GM12891 (cell line): ENCODE measurements around the gene COL26A1.

Source experiments
- DNase-seq: peaks from one replicate; pipeline ENCODE4 v3.0.0; 2011; ENCODE audit warnings: low spot score; ENCODE audit not compliant: insufficient read length
- FAIRE-seq: peaks from 2 replicates; lab custom pipeline; 2011; peaks lifted over from hg19 to GRCh38; lab: Jason Lieb, UNC
- PAX5 ChIP-seq: IDR thresholded peaks from 2 replicates; pipeline ENCODE4 v1.6.1; 2011; ENCODE audit warnings: low read length, moderate library complexity, mild to moderate bottlenecking; ENCODE audit not compliant: insufficient read depth, severe bottlenecking
- POLR2A ChIP-seq: IDR thresholded peaks from 2 replicates; pipeline ENCODE4 v1.6.1; 2011; ENCODE audit warnings: low read depth, low read length, control low read depth
- POLR2AphosphoS5 ChIP-seq: IDR thresholded peaks from 2 replicates; pipeline ENCODE4 v1.6.1; 2011; ENCODE audit warnings: low read depth, low read length, control low read depth
- POU2F2 ChIP-seq: IDR thresholded peaks from 2 replicates; pipeline ENCODE4 v1.6.1; 2011; ENCODE audit warnings: low read depth, mild to moderate bottlenecking, control low read depth, low read length, moderate library complexity
- SPI1 ChIP-seq: IDR thresholded peaks from 2 replicates; pipeline ENCODE4 v1.6.1; 2011; ENCODE audit warnings: low read depth, low read length, control low read depth
- TAF1 ChIP-seq: IDR thresholded peaks from 2 replicates; pipeline ENCODE4 v1.6.1; 2011; ENCODE audit warnings: low read depth, low read length, control low read depth

COL26A1 gene

GRCh38 chr7:101563198-101563901, 200.7 kb downstream of the COL26A1 start:
- TF ChIP-seq PAX5 (no peak), SPI1 (no peak), TAF1 (no peak), POLR2A (no peak), POLR2AphosphoS5 (no peak), POU2F2 (no peak)
- DNase-seq (no peak), FAIRE-seq (no peak)

- FAIRE-seq (no peak), DNase-seq (no peak)
- TF ChIP-seq TAF1 (no peak), PAX5 (no peak), SPI1 (no peak), POU2F2 (no peak), POLR2AphosphoS5 (no peak), POLR2A (no peak)
These were observed 201.5 kb downstream of the COL26A1 start for GRCh38 chr7:101563943-101564777.

DNA sequence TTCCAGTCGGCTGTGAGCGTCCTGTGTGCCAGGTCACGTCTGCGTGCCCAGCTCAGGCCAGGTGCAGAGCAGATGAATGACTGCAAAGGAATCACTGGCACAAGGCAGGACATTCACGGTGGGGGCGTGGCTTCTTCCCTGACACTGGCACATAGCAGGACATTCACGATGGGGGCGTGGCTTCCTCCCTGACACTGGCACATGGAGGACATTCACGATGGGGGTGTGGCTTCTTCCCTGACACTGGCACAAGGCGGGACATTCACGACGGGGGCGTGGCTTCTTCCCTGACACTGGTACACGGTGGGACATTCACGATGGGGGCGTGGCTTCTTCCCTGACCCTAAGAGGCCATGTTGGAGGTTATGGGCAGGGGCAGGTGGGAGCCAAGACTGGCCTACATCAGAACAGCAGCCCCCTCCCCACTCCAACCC, 202.1 kb downstream of the COL26A1 start:
- no peak for FAIRE-seq

GRCh38 chr7:101565601-101566209, 203.0 kb downstream of the COL26A1 start:
- FAIRE-seq (no peak), DNase-seq (no peak)
- TF ChIP-seq POLR2A, result no peak
- TF ChIP-seq POU2F2, result no peak
- no peak for TF ChIP-seq PAX5
- no peak for TF ChIP-seq TAF1
- no peak for TF ChIP-seq SPI1
- no peak for TF ChIP-seq POLR2AphosphoS5

More for the DNA sequence above, 202.1 kb downstream of the COL26A1 start:
- TF ChIP-seq POU2F2 (no peak), POLR2AphosphoS5 (no peak)
- DNase-seq, result no peak

- FAIRE-seq (no peak), DNase-seq (no peak)
- TF ChIP-seq POU2F2 (no peak), SPI1 (no peak), TAF1 (no peak), POLR2AphosphoS5 (no peak), POLR2A (no peak), PAX5 (no peak)
These were observed 204.6 kb downstream of the COL26A1 start for GRCh38 chr7:101567230-101567629.

DNA sequence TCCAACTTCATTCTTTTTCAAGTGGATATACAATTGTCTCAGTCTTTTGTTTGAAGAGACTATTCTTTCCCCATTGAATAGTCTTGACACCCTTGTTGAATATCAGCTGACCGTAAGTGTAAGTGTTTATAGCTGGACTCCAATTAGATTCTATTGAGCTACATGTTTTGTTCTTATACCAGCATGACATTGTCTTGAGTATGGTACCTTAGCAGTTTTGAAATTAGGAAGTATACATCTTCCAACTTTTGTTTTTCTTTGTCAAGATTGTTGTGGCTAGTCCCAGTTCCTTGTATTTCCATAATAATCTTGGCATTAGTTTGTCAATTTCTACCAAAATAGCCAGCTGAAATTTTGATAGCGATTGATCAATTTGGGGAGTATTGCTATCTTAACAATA, 209.5 kb downstream of the COL26A1 start:
- FAIRE-seq, result no peak
- TF ChIP-seq POLR2AphosphoS5 (no peak), TAF1 (no peak), POU2F2 (no peak)
- no peak for DNase-seq

DNA sequence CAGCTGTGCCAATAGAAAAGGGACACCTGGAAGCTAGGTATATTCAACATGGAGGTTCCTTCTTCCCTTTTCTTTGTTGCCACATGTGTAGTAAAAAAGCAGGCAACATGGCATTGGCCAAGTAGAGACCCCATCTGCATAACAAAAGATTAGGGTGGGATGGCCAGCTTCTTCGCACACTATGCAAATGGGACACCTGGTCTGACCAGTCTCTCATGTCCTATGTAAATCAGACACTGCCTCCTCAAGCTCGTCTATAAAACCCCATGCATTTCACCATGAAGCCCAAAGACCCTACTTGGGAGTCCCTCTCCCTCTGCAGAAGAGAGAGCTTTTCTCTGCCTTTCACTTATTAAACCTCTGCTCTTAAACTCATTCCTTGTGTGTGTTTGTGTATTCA, 212.5 kb downstream of the COL26A1 start:
- FAIRE-seq (no peak), DNase-seq (no peak)
- TF ChIP-seq POLR2A, result no peak
- no peak for TF ChIP-seq TAF1
- no peak for TF ChIP-seq POU2F2
- no peak for TF ChIP-seq POLR2AphosphoS5
- no peak for TF ChIP-seq SPI1
- no peak for TF ChIP-seq PAX5

DNA sequence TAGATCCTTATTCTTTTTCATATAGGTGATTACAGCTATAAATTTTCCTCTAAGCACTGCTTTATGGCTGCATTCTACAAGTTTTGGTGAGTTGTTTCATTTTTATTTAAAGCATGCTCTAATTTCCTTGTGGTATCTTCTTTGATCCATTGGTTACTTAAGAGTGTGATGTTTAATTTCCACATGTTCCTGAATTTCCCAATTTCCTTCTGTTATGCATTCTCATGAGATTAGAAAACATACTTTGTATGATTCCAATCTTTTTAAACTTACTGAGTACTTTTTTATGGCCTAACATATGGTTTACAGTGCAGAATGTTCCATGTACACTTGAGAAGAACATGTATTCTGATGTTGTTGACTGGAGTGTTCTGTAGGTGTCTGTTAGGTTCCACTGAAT, 213.0 kb downstream of the COL26A1 start:
- FAIRE-seq (no peak), DNase-seq (no peak)
- no peak for TF ChIP-seq POLR2A
- TF ChIP-seq PAX5, result no peak
- no peak for TF ChIP-seq SPI1
- TF ChIP-seq TAF1, result no peak
- TF ChIP-seq POLR2AphosphoS5, result no peak
- no peak for TF ChIP-seq POU2F2

DNA sequence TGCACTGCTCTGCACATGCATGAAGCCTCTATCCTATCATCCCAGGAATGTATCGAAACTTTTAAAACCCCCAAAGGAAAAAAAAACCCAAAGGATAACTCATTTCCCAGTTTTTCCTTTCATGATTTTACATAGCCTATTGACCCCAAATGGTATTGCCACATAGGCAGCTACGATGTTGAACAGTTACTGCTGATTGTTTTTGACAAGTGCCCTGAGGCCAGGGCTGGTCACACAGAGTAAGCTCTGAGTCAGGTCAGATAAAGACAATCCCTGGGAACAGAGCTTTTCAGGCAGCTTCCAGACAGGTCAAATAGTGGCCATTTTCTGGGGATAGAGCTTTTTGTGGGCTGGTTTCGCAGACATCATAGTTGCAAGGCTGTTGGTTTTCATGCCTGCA, 214.3 kb downstream of the COL26A1 start:
- no peak for FAIRE-seq
- TF ChIP-seq SPI1 (no peak), POU2F2 (no peak), TAF1 (no peak), POLR2A (no peak), POLR2AphosphoS5 (no peak), PAX5 (no peak)
- no peak for DNase-seq

DNA sequence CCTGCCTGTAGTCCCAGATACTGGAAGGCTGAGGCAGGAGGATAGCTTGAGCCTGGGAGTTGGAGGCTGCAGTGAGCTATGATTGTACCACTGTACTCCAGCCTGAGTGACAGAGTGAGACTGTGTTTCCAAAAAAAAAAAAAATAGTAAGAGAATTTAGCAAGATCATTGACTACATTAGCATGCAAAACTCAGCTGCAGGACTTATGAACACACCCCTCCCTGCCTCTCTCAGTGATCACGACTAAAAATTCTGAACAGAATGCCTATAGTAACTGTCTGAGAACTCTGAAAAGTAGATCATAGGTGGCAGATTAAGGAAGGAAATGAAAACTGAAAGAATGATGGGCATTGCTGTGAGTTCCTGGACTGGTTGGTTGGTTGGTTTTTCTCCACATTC, 215.9 kb downstream of the COL26A1 start:
- FAIRE-seq (no peak), DNase-seq (no peak)
- TF ChIP-seq POU2F2 (no peak), TAF1 (no peak), POLR2AphosphoS5 (no peak), SPI1 (no peak), POLR2A (no peak)
